SH-SY5Y (cell line): ENCODE data around the gene TRIM54.

ENCODE experiments used
- GATA2 ChIP-seq: IDR thresholded peaks from 2 replicates; pipeline ENCODE4 v1.6.1; 2011; ENCODE audit warnings: mild to moderate bottlenecking, low read depth, low read length
- GATA3 ChIP-seq: IDR thresholded peaks from 2 replicates; pipeline ENCODE4 v1.6.1; 2011; ENCODE audit warnings: low read depth, mild to moderate bottlenecking, low read length, moderate library complexity

GRCh38 chr2:27284996-27285395, 2.8 kb downstream of the TRIM54 start:
- TF ChIP-seq GATA2, result no peak
- TF ChIP-seq GATA3, result no peak
